HepG2 (cell line): ENCODE measurements around the gene HOXB5. TPM values are rescaled to one million over a fixed set of nuclear protein-coding genes. Genes with fewer than 3 reads are reported as not detected.

Experiments
- ATAC-seq: fragments of 200-7000 bp; cut with Tn5 transposase; 3 replicates; pipeline ENCODE4 v1.9.1; 2020; ENCODE audit warnings: mild to moderate bottlenecking, moderate library complexity
- BruUV-seq: library from RNA; stranded (reverse); fragments of 400-500 nt; replicated peaks from 2 replicates; lab custom pipeline; 2021; lab: Mats Ljungman, UMichigan
- CTCF ChIA-PET: fragments of 300-600 bp; formaldehyde crosslinking; extraction: SDS; loops from one replicate; lab custom pipeline; 2021; ENCODE audit warnings: low total read pairs, inconsistent platforms, low intra/inter-chr PET ratio; lab: Yijun Ruan, JAX
- POLR2A ChIA-PET: fragments of 350-600 bp; sonication (Branson Sonifier 250); formaldehyde crosslinking; loops from one replicate; lab custom pipeline; 2020; ENCODE audit warnings: antibody characterized with exemption, inconsistent platforms; lab: Yijun Ruan, JAX
- DNase-seq: peaks from one replicate; pipeline ENCODE4 v3.0.0-alpha.2; 2015; ENCODE audit warnings: low spot score
- FAIRE-seq: peaks from 3 replicates; lab custom pipeline; 2011; peaks lifted over from hg19 to GRCh38; lab: Jason Lieb, UNC
- H2AFZ ChIP-seq: one replicate; pipeline ENCODE4 v1.6.1; 2011; ENCODE audit warnings: low read length, inconsistent platforms
- H3K27ac ChIP-seq: fragments of 300-600 bp; 3 replicates; pipeline ENCODE4 v1.8.0; 2011; ENCODE audit warnings: mixed run types, mild to moderate bottlenecking, mixed read lengths, low read length, inconsistent platforms; ENCODE audit not compliant: insufficient read depth; ENCODE audit errors: extremely low read length
- H3K27me3 ChIP-seq, 2 experiments: fragments of 200-600 bp in 1 of 2; 2 replicates in 1 of 2; 3 replicates in 1 of 2; pipeline versions ENCODE4 v1.6.0 to v1.8.0; 2011; ENCODE audit warnings: low read length in 2 of 2, mild to moderate bottlenecking in 2 of 2, moderate library complexity in 2 of 2, inconsistent platforms in 1 of 2; ENCODE audit not compliant: insufficient read depth in 2 of 2, control insufficient read depth in 1 of 2
- H3K36me3 ChIP-seq, 2 experiments: fragments of 200-600 bp in 1 of 2; replicated peaks in 1 of 2; 2 replicates in 1 of 2; 3 replicates in 1 of 2; pipeline versions ENCODE4 v1.5.1 to v1.8.0; 2011; ENCODE audit warnings: low read length in 2 of 2, inconsistent platforms in 1 of 2; ENCODE audit not compliant: insufficient read depth in 2 of 2, control insufficient read depth in 1 of 2
- H3K4me1 ChIP-seq: 2 replicates; pipeline ENCODE4 v1.5.1; 2012; ENCODE audit warnings: low read length, inconsistent platforms; ENCODE audit not compliant: insufficient read depth
- H3K4me2 ChIP-seq: 2 replicates; pipeline ENCODE4 v1.6.0; 2011; ENCODE audit warnings: low read depth, low read length, inconsistent platforms
- H3K4me3 ChIP-seq, 3 experiments: fragments of 200-600 bp in 1 of 3; sonication (generic), shearing (Covaris generic) in 1 of 3; replicated peaks in 1 of 3; 2 replicates each; pipeline ENCODE4 v1.5.1; 2011 to 2016; ENCODE audit warnings: low read length in 3 of 3, inconsistent platforms in 2 of 3, low read depth in 2 of 3, mild to moderate bottlenecking in 2 of 3, control low read depth in 1 of 3, mixed read lengths in 1 of 3; ENCODE audit not compliant: insufficient read depth in 1 of 3
- H3K79me2 ChIP-seq: one replicate; pipeline ENCODE4 v1.6.1; 2011; ENCODE audit warnings: low read length, inconsistent platforms; ENCODE audit not compliant: insufficient read depth
- H3K9ac ChIP-seq: 2 replicates; pipeline ENCODE4 v1.6.0; 2011; ENCODE audit warnings: mild to moderate bottlenecking, low read depth, low read length, inconsistent platforms; ENCODE audit not compliant: insufficient read depth
- H3K9me3 ChIP-seq: 2 replicates; pipeline ENCODE4 v1.5.1; 2012; ENCODE audit warnings: mild to moderate bottlenecking, low read length
- H4K20me1 ChIP-seq: 2 replicates; pipeline ENCODE4 v1.6.0; 2011; ENCODE audit warnings: inconsistent platforms, mild to moderate bottlenecking, low read length, moderate library complexity; ENCODE audit not compliant: insufficient read depth
- ATF6 ChIP-seq: sonication (generic); formaldehyde crosslinking; conservative IDR thresholded peaks from 2 replicates; pipeline ENCODE4 v1.4.0; 2020; ENCODE audit warnings: missing genetic modification reagents
- BATF2 ChIP-seq: sonication (generic); formaldehyde crosslinking; IDR thresholded peaks from 2 replicates; pipeline ENCODE4 v1.8.0; 2022; ENCODE audit warnings: mild to moderate bottlenecking, missing genetic modification reagents, moderate library complexity
- CBFB ChIP-seq: sonication (generic); formaldehyde crosslinking; IDR thresholded peaks from 2 replicates; pipeline ENCODE4 v1.4.0; 2020; ENCODE audit warnings: missing genetic modification reagents
- HMGXB3 ChIP-seq: sonication (generic); formaldehyde crosslinking; IDR thresholded peaks from 2 replicates; pipeline ENCODE4 v1.4.0; 2020; ENCODE audit warnings: missing genetic modification reagents, borderline replicate concordance
- HOXA5 ChIP-seq: sonication (generic); formaldehyde crosslinking; IDR thresholded peaks from 2 replicates; pipeline ENCODE4 v1.4.0; 2020; ENCODE audit warnings: missing genetic modification reagents
- KLF9 ChIP-seq: IDR thresholded peaks from 2 replicates; pipeline ENCODE4 v1.6.1; 2016; ENCODE audit warnings: low read depth
- ZNF10 ChIP-seq: sonication (generic); formaldehyde crosslinking; IDR thresholded peaks from 2 replicates; pipeline ENCODE4 v1.4.0; 2020; ENCODE audit warnings: mild to moderate bottlenecking, low read depth, missing genetic modification reagents, borderline replicate concordance
- ZNF337 ChIP-seq: sonication (generic); formaldehyde crosslinking; IDR thresholded peaks from 2 replicates; pipeline ENCODE4 v1.5.1; 2020; ENCODE audit warnings: missing genetic modification reagents, low read depth, mild to moderate bottlenecking, borderline replicate concordance
- ZNF549 ChIP-seq: sonication (generic); formaldehyde crosslinking; IDR thresholded peaks from 2 replicates; pipeline ENCODE4 v1.5.0; 2020; ENCODE audit warnings: missing genetic modification reagents
- WGBS: methylation state at CpG from one replicate; pipeline ENCODE4 v1.1.6; 2017; ENCODE audit warnings: low lambda C conversion rate; 5-methylcytosine and 5-hydroxymethylcytosine counted together
- in situ Hi-C: cut with HindIII; loops from 2 replicates; pipeline ENCODE4 v1.10.0; 2017; ENCODE audit warnings: low pct_unique_long_range_greater_than_20kb; ENCODE audit not compliant: extremely low pct_ligation_motif_present
- intact Hi-C: fragments of 100-400 bp; cut with micrococcal nuclease; formaldehyde crosslinking; loops from one replicate; pipeline ENCODE4 v1.10.0; 2022; ENCODE audit not compliant: unreplicated experiment
- polyA plus RNA-seq, 8 experiments: library from polyadenylated mRNA; depleted of rRNA in 3 of 8; stranded (reverse) in 7 of 8; unstranded in 1 of 8; fragments of >200 nt; fragmentation: Illumina TruSeq in 4 of 8; extraction: Trizol in 4 of 8; gene quantifications; 2 replicates each; pipeline versions ENCODE4 v1.2.1 to v1.2.3, GENCODE V29; 2011 to 2016; ENCODE audit warnings: low read depth in 4 of 8, missing spikeins in 1 of 8, mixed read lengths in 1 of 8; ENCODE audit not compliant: insufficient read depth in 1 of 8
- total RNA-seq, 5 experiments: library from RNA; depleted of rRNA; stranded (reverse); fragments of >200 nt; fragmentation: Illumina TruSeq; extraction: Trizol; gene quantifications; 2 replicates each; pipeline ENCODE4 v1.2.3, GENCODE V29; 2016; ENCODE audit warnings: low read depth in 1 of 5

The HOXB5 gene
- total and polyA plus RNA-seq, 2 of the 13 experiments (the other 11 are each of a cell fraction or from before 2014, with no cell fraction given), result not detected

GRCh38 chr17:48592577-48592976, 1.0 kb downstream of the HOXB5 start (continued):
- TF ChIP-seq HMGXB3 (CRISPR knock-in tag), result no peak

- CTCF ChIA-PET, result no interaction called here
Measured at GRCh38 chr17:48592057-48592514, 1.5 kb downstream of the HOXB5 start.

More at GRCh38 chr17:48592057-48592514, 1.5 kb downstream of the HOXB5 start:
- Histone ChIP-seq H3K27me3 (peaks cover 44 to 91% of the 10 kb centered on the region in 2 experiments), H3K9me3 (no peaks in the 10 kb centered on the region), H3K4me3 (no peak overlapping the region), H3K4me2 (no peak overlapping the region), H4K20me1 (no peaks in the 10 kb centered on the region; the same call in 1 of the 2 replicates), H3K27ac (no peak overlapping the region), H3K4me1 (0 out of 2 replicates have a peak, but pooled peaks cover 6% of the 10 kb centered on the region), H2AFZ (no peak overlapping the region), H3K9ac (no peak overlapping the region), H3K79me2 (no peaks in the 10 kb centered on the region), H3K36me3 (no peaks in the 10 kb centered on the region)
- no TSS peak for BruUV-seq
- intact Hi-C loops (no loop called here), in situ Hi-C loops (no loop called here)
- POLR2A ChIA-PET, result no interaction called here
- 51% methylated on average over 27 of the region's 33 CpGs for WGBS
- no peak for FAIRE-seq
- no peak for ATAC-seq
- no peak for DNase-seq
- TF ChIP-seq HOXA5 (CRISPR knock-in tag), result no peak
- TF ChIP-seq ZNF337 (CRISPR knock-in tag), result no peak
- no peak for TF ChIP-seq KLF9 (CRISPR knock-in tag)
- no peak for TF ChIP-seq ZNF549 (CRISPR knock-in tag)
- TF ChIP-seq CBFB (CRISPR knock-in tag), result no peak
- TF ChIP-seq BATF2 (CRISPR knock-in tag), result no peak
- TF ChIP-seq ZNF10 (CRISPR knock-in tag), result no peak
- TF ChIP-seq ATF6 (CRISPR knock-in tag), result no peak
